Inflammatory macrophage treated with lipopolysaccharide for 4 hours (primary cell): Measurements from ENCODE around the gene SSC5D.

Experiments
- DNase-seq: peaks from one replicate; pipeline ENCODE4 v3.0.0-alpha.2; 2020

The SSC5D gene

DNA sequence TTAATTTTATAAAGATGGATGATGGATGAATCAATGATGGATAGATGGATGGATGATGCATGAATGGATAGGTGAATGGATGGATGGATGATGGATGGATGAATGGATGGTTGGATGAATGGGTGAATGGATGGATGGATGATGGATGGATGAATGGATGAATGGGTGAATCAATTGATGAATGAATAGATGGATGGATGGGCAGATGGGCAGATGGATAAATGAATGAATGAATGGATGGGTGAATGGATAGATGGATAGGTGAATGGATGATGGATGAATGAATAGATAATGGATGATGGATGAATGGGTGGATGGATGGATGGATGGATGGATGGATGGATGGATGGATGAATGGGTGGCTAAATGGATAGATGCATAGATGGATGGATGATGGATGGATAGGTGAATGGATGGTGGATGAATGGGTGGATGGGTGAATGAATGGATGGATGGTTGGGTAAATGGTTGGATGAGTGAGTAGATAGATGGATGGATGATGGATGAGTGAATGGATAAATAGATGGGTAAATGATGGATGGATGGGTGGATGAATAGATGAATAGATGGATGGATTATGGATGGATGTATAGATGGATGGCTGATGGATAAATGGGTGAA lies 79.6 kb downstream of the SSC5D start:
- DNase-seq: no peak
